HG03521 (cell line): ENCODE measurements around the gene PM20D2.
A peak's percentile ranks its signal among the peaks of the same experiment; 100 is the strongest.
"Not testable (repeated sequence)": the region's sequence is repeated elsewhere in the genome, so short reads cannot be mapped to it uniquely, and the experiment has no call there.

Source experiments
- ATAC-seq: cut with Tn5 transposase; IDR thresholded peaks from one replicate; pipeline ENCODE4 v1.9.1; 2021; ENCODE audit warnings: mild to moderate bottlenecking, moderate library complexity; ENCODE audit not compliant: unreplicated experiment

The PM20D2 gene, protein sequence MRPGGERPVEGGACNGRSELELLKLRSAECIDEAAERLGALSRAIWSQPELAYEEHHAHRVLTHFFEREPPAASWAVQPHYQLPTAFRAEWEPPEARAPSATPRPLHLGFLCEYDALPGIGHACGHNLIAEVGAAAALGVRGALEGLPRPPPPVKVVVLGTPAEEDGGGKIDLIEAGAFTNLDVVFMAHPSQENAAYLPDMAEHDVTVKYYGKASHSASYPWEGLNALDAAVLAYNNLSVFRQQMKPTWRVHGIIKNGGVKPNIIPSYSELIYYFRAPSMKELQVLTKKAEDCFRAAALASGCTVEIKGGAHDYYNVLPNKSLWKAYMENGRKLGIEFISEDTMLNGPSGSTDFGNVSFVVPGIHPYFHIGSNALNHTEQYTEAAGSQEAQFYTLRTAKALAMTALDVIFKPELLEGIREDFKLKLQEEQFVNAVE

DNA sequence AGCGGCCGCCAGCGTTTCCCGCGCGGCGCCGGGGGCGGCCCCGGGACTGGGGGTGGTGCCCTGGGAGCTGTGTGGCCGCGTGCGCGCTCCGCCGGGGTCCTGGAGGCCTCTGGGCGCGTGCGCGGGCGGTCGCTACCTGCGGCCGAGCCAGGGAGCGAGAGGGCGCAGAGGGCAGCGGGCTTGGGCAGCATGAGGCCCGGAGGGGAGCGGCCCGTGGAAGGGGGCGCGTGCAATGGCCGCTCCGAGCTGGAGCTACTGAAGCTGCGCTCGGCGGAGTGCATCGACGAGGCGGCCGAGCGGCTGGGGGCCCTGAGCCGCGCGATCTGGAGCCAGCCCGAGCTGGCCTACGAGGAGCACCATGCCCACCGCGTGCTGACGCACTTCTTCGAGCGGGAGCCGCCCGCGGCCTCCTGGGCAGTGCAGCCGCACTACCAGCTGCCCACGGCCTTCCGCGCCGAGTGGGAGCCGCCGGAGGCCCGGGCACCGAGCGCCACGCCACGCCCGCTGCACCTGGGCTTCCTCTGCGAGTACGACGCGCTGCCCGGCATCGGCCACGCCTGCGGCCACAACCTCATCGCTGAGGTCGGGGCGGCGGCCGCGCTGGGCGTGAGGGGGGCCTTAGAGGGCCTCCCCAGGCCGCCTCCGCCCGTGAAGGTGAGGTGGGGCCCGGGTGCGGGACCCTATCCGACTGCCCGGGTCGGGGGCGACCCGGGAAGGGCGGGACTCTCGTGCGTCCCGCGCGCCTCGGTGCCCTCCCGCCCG lies at the start of gene PM20D2:
PM20D2 (plus strand) TSS at position 100 of the 762 bp plus-strand sequence; CDS start at position 190, 90 bp downstream.
- ATAC-seq: peak; percentile 64

DNA sequence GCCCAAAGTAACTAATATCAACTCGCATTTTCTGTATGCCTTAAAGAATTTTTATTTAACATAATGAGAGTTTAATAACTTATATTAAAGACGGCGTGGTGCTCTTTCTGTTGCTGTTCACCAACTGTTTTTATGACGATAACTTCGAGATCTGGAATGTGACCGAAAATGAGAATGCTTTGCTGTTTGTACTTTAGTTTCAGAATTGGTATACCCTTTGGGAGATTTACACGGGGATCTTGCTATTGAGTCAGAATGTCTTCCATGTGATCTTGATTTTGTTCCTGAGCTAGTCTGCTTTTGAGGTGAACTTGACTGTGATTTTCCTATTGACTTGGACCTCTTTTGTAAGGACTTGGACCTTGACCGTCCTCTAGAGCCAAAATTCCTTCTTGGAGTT lies 47.4 kb upstream of the PM20D2 start:
- ATAC-seq: no peak

DNA sequence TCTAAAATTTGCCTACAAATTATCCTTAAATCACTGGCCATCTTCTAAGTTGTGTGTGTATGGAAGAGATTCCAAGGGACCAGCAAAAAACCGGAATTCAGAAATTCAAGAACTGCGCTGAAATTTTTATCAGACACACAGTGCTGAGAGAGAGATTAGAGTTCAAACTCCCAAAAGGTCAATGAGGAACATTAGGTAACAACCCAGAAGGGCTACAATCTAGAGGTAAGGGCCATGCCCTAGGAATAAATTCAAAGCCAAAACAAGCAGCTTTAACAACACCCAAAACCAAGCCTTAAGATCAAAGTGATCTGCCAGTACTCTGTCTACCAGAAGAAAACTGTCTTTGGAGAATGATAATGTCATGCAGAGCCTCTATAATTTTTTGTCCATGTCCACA lies 45.7 kb upstream of the PM20D2 start:
- no peak for ATAC-seq

DNA sequence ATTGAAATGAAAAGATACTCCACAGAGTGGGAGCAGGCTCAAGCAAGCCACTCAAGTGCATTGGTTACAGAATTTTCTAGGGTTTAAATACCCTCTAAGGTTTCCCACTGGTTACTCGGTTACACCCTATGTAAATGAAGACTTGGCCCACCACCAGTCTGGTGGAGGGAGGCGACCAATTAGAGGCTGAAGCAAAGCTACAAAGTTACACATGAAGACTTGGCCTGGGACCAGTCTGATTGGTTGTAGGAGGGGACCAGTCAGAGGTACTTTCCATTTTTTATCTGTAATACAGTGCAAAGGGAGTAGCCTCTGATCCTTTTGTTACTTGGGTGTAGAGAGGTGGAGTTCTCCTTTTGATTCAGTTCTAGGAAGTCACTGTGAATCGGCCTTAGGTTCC lies 35.6 kb upstream of the PM20D2 start:
- ATAC-seq: no peak

DNA sequence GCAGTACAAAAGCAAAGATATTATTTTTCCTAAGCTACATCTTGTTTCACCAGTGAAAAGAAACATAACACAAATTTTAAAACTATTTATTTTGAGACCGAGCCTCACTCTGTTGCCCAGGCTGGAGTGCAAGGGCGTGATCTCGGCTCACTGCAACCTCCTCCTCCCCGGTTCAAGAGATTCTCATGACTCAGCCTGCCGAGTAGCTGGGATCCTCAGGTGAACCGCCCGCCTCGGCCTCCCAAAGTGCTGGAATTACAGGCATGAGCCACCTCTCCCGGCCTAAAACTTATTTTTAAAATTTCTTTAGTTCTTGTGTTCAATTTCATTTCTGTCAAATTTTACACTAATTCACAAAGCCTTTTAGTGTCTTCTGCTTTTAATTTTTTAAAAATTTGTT lies 33.9 kb upstream of the PM20D2 start:
- no peak for ATAC-seq

DNA sequence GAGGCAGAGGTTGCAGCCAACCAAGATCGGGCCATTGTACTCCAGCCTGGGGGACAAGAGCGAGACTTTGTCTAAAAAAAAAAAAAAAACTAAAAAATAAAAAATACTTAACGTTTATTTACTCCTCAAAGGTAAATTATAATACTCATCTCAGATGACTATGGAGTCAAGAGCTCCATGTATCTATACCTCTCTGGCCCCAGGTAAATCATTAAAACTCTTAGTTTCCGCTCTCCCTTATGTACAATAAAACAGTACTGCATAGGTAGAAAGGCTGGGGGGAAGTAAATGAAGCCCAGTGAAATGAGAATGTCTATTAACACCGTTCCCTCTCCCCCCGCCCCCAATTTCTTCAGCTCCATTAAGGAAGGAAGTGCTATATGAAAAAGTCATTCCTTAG lies 29.2 kb upstream of the PM20D2 start:
- ATAC-seq: no peak

DNA sequence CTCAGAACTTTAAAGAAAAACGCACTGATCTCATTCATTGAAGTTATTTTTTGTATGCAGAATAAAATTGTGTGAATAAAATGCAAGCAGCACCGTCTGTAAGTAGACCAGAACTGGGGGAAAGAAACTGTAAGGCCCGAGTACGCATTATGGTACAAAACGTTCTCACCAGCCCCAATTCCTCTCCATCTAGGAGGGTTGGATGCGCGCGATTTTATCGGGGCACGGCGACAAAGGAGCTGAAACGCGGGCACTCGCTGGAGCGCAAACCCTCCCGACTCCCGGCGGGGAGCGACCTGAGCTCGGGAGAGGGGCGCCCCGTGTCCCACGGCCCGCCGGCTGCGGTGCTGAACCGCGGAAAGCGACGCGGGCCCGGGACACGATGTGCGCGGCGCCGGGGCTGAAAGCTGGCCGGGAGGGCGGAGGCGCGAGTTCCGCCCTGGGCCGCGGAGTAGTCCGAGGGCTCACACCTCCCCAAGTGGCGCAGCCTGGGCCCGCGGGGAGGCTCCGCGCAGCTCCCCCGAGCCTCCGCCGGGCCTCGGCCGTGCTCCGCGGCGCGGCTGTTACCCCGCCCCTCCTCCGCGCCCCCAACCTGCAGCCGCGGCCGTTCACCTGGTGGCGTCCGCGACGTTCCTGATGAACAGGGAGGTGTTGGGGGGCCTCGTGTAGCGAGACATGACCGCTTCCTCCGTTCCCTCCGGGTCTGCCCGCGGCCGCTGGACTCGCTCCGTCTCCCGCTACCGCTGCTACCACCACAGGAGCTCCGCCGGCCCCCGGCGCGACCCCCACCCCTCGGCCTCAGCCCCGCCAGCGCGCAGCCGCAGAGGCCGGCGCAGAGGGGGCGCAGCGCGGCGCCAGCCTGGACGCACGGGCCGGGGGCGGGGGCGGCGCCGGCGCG lies 28.4 kb upstream of the PM20D2 start, which contains the start of gene SRSF12:
SRSF12 (minus strand) TSS at position 861 of the 898 bp plus-strand sequence; CDS start at position 677, 184 bp downstream.
- ATAC-seq: peak; percentile 82

DNA sequence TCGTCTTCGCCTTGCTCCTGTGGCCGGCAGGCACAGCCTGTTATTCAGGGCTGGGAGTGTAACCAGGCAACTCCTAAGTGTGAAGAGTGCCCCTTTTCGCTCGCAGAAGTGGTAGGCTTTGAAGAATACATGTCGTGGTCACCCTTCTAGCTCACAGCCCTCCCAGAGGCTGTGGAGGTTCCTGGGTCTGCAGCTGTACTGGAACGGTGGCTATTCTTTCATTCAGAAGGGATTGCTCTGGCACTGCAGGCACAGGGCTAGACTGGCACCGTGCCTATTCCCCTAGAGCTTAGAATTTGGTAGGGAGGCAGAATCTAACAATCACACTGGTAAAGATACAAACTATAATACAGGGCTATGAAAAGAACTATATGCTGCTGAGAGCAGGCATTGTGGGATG lies 26.9 kb upstream of the PM20D2 start:
- ATAC-seq: no peak

DNA sequence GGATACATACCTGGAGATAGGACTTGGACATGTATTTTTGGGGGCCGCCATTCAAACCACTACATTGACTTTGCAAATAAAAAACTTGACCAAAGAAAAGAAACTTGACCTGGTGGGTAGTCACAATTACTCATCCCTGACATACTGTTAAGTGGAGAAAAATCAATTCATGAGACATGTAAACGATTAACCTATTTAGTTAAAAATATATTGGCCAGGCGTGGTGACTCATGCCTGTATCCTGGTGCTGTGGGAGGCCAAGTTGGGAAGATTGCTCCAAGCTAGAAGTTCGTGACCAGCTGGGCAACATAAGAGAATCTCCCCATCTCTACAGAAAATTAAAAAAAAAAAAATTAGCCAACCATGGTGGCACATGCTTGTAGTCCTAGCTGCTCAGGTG lies 25.5 kb upstream of the PM20D2 start:
- ATAC-seq: no peak

DNA sequence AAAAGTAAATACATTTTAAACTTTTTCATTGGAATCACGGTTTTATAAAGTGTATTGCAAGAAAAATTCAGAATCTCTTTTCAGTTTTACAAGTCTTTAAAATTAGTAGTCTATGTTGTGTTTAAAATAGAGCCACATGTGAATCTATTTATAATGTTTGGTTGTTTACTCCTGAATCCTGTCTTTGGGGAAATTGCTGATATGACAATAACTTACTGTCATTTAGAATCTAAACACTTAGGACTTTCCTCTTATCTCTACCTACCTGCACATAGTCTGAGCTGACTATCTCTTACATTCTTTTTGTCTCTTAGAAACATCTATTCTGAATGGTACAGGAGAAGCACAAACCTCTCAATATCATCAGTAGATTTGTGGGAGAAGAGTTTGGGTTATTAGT lies 23.9 kb upstream of the PM20D2 start:
- ATAC-seq: no peak

DNA sequence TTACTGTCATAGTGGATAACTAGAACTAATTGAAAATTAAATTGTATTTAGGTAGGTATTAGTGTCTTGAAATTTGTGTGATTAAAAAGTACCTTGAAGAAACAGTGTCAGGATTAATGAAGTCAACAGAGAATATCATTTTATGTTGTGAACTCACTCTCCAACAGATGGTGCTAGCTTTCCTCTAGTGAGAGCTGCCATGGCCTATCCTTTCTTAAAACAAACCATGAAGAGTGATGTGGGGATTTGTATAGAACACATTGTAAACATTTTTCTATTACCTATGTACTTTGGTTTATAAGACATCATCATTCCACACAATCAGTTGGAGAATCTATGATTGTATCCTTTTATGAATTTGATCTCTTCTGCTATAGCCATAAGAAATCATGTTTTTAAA lies 23.2 kb upstream of the PM20D2 start:
- ATAC-seq: no peak

DNA sequence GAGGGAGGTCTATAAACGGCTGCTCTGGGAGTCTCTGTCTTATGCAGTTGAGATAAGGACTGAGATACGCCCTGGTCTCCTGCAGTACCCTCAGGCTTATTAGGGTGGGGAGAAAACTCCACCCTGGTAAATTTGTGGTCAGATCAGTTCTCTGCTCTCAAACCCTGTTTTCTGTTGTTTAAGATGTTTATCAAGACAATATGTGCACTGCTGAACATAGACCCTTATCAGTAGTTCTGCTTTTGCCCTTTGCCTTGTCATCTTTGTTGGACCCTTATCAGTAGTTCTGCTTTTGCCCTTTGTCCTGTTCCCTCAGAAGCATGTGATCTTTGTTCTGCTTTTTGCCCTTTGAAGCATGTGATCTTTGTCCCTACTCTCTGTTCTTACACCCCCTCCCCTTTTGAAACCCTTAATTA lies 17.6 kb upstream of the PM20D2 start:
- ATAC-seq: not testable (repeated sequence)

DNA sequence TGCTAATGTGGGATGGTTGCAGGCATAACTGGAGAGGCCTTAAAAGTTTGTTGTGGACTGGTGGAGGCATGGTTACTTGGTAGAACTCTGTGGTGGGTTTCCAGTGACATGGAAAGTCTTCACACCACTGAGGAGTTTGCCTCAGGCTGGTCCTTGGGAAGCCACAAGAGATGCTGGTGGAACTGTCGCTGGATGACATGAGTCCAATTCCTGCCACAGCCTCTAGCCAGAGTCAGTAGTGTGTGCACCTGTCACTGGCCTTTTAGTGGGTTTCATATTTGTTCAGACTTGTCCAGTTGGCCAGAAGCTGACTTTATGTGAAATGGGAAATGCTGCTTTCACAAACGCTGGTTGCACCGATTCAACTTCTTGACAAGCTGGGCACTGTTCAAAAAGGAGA lies 14.3 kb upstream of the PM20D2 start:
- ATAC-seq: no peak

DNA sequence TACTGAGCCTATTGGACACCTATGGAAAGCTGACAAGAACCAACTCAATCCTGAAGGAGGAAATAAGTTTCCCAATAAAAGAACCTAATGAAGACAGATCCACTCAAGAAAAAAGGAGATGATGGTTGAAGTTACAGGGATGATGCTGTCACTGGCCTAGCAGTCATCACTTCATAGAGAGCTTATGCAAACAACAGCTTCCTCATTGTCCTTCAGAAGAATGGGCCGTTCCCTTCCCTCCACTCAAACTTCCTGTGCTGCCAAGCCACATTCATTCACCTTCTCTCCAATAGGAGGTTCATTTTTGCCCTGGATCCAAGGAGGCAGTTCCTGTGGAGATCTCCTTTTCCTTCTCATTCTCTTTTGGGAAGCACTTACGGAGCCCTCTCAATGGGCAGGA lies 13.8 kb upstream of the PM20D2 start:
- no peak for ATAC-seq

DNA sequence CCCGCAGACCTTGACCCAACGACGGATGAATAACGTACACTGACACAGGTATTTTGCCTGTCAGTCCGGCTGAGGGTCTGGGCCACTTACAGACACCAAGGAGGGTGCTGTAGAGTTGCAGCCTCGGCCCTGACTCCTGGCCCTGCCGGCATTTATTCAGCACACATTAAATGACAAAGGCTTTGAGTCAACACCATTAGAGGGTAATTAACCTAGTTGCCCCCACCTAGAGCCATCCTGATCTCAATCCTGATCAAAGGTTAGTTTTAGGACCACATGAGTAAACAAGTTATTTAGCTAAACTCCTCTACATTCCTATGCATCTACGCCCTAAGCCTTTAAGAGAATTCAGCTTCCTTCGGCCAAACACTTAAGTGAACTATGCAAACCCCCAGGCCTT lies 11.9 kb upstream of the PM20D2 start:
- ATAC-seq: no peak

DNA sequence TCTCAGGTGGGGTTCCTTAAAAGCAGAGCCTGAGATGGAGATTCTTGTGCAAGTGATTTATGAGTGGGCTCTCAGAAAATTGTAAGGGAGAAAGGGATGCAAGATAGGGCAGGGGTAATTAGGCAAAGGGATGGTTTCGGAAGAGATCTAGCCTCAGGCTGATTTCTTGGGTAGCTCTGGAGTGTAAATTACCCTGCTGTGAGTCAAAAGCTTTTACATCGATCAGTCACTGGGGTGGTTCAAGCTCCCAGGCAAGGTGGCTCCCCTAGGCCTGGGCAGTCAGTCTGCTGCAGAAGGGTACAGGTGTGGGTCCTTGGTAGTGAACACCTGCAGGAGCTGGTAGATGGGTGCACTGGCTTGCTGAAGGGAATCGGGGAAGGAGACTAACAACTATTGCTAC lies 11.1 kb upstream of the PM20D2 start:
- ATAC-seq: no peak

DNA sequence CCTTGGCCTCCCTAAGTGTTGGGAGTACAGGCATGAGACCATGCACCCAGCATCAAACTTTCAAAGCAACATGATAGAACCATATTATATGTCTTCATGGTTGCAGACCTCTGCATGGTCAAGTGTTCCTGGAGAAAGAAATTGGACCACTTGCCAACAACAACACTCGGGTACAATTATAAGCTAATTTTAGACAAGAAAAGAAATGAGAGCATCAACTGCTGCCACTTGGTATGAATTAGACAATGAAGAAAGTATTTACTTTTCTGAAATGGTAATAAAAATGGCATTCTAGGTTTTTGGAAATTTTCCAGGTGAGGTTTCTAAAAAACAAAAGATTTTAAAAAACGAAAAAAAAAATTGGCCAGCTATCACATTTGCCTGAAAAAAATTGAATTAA lies 7.7 kb upstream of the PM20D2 start:
- ATAC-seq: no peak

DNA sequence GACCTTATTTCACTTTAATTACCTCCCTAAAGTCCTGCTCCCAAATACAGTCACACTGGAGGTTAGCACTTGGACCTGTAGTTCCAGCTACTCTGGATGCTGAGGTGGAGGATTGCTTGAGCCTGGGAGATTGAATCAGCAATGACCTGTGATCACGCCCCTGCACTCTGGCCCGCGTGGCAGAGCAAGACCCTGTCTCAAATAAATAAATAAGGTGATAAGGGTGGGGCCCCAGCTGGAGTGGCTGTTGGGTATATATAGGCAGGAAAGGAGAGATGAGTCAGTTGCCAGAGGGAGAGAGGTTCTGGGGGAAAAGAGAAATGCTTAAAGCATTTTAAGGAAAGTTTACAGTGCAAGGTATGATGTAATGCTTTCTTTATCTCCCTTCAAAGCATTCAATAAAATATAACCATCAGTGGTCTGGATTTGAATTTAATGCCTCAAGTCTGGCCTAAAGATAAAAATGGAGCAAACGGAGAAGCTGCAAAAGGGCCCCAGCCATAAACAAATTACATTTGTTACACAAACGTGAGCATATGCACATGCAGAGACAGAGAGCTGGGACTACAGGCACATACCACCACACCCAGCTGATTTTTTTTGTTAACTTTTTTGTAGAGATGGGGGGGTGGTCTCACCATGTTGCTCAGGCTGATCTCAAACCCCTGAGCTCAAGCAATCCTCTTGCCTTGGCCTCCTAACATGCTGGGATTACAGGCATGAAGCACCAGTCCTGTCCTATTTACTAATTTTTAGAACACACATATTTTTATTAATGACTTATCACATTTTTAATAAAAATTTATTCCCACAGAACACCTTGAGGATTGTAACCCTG lies 6.1 kb upstream of the PM20D2 start:
- no peak for ATAC-seq

DNA sequence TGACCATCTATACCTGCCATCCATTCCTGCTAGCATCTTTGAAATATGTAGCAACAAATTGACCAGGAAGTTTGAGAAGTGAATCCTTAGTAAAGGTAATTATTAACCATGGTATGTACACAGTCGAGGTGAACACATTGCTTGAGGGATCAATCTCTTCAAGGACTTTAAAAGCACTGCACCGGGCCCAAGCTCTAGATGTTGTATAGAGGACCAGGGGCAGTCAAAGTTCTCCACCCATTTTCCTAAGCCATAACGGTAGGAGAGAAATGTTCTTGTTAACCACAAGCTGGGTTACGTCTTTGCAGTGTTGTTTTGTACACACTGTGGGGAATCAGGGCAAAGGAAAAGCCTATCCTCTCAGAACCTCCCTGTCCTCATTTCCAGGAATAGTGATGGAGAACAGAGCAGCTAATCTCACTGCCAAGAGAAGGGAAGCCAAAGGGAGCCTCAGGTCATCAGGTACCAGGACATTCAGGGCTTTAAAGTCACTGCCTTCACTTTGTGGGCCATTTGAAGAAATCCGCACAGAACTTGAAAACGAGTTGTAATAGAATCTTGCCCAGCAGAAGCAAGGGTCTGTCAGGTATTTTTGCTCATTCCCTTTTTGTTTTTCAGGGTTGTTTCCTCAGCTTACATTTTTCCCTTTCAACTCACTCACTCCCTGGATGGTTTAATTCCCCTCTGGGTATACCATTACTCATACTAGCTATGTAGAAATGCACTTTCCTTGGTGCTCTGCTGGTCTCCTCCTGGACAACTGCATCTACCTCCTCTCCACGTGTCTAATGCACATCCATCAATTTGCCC lies 5.3 kb upstream of the PM20D2 start:
- ATAC-seq: no peak
